HepG2 (cell line): ENCODE data around the gene CCL23. TPM values are rescaled to one million over a fixed set of nuclear protein-coding genes. Genes with fewer than 3 reads are reported as not detected.

Source experiments
- ATAC-seq: fragments of 200-7000 bp; cut with Tn5 transposase; 3 replicates; pipeline ENCODE4 v1.9.1; 2020; ENCODE audit warnings: mild to moderate bottlenecking, moderate library complexity
- Bru-seq: library from RNA; stranded (reverse); fragments of 400-500 nt; gene quantifications from one replicate; lab custom pipeline; 2021; lab: Mats Ljungman, UMichigan
- BruChase-seq, 2 experiments: library from RNA; stranded (reverse); fragments of 400-500 nt; gene quantifications; one replicate each; lab custom pipeline; 2021; lab: Mats Ljungman, UMichigan
- BruUV-seq: library from RNA; stranded (reverse); fragments of 400-500 nt; replicated peaks from 2 replicates; lab custom pipeline; 2021; lab: Mats Ljungman, UMichigan
- CTCF ChIA-PET: fragments of 300-600 bp; formaldehyde crosslinking; extraction: SDS; loops from one replicate; lab custom pipeline; 2021; ENCODE audit warnings: low total read pairs, inconsistent platforms, low intra/inter-chr PET ratio; lab: Yijun Ruan, JAX
- POLR2A ChIA-PET: fragments of 350-600 bp; sonication (Branson Sonifier 250); formaldehyde crosslinking; loops from one replicate; lab custom pipeline; 2020; ENCODE audit warnings: antibody characterized with exemption, inconsistent platforms; lab: Yijun Ruan, JAX
- DNase-seq: peaks from one replicate; pipeline ENCODE4 v3.0.0-alpha.2; 2015; ENCODE audit warnings: low spot score
- FAIRE-seq: peaks from 3 replicates; lab custom pipeline; 2011; peaks lifted over from hg19 to GRCh38; lab: Jason Lieb, UNC
- H2AFZ ChIP-seq: one replicate; pipeline ENCODE4 v1.6.1; 2011; ENCODE audit warnings: low read length, inconsistent platforms
- H3K27ac ChIP-seq: fragments of 300-600 bp; 3 replicates; pipeline ENCODE4 v1.8.0; 2011; ENCODE audit warnings: mixed run types, mild to moderate bottlenecking, mixed read lengths, low read length, inconsistent platforms; ENCODE audit not compliant: insufficient read depth; ENCODE audit errors: extremely low read length
- H3K27me3 ChIP-seq, 2 experiments: fragments of 200-600 bp in 1 of 2; 2 replicates in 1 of 2; 3 replicates in 1 of 2; pipeline versions ENCODE4 v1.6.0 to v1.8.0; 2011; ENCODE audit warnings: low read length in 2 of 2, mild to moderate bottlenecking in 2 of 2, moderate library complexity in 2 of 2, inconsistent platforms in 1 of 2; ENCODE audit not compliant: insufficient read depth in 2 of 2, control insufficient read depth in 1 of 2
- H3K36me3 ChIP-seq, 2 experiments: fragments of 200-600 bp in 1 of 2; replicated peaks in 1 of 2; 2 replicates in 1 of 2; 3 replicates in 1 of 2; pipeline versions ENCODE4 v1.5.1 to v1.8.0; 2011; ENCODE audit warnings: low read length in 2 of 2, inconsistent platforms in 1 of 2; ENCODE audit not compliant: insufficient read depth in 2 of 2, control insufficient read depth in 1 of 2
- H3K4me1 ChIP-seq: 2 replicates; pipeline ENCODE4 v1.5.1; 2012; ENCODE audit warnings: low read length, inconsistent platforms; ENCODE audit not compliant: insufficient read depth
- H3K4me2 ChIP-seq: 2 replicates; pipeline ENCODE4 v1.6.0; 2011; ENCODE audit warnings: low read depth, low read length, inconsistent platforms
- H3K4me3 ChIP-seq, 3 experiments: fragments of 200-600 bp in 1 of 3; sonication (generic), shearing (Covaris generic) in 1 of 3; replicated peaks in 1 of 3; 2 replicates each; pipeline ENCODE4 v1.5.1; 2011 to 2016; ENCODE audit warnings: low read length in 3 of 3, inconsistent platforms in 2 of 3, low read depth in 2 of 3, mild to moderate bottlenecking in 2 of 3, control low read depth in 1 of 3, mixed read lengths in 1 of 3; ENCODE audit not compliant: insufficient read depth in 1 of 3
- H3K79me2 ChIP-seq: one replicate; pipeline ENCODE4 v1.6.1; 2011; ENCODE audit warnings: low read length, inconsistent platforms; ENCODE audit not compliant: insufficient read depth
- H3K9ac ChIP-seq: 2 replicates; pipeline ENCODE4 v1.6.0; 2011; ENCODE audit warnings: mild to moderate bottlenecking, low read depth, low read length, inconsistent platforms; ENCODE audit not compliant: insufficient read depth
- H3K9me3 ChIP-seq: 2 replicates; pipeline ENCODE4 v1.5.1; 2012; ENCODE audit warnings: mild to moderate bottlenecking, low read length
- H4K20me1 ChIP-seq: 2 replicates; pipeline ENCODE4 v1.6.0; 2011; ENCODE audit warnings: inconsistent platforms, mild to moderate bottlenecking, low read length, moderate library complexity; ENCODE audit not compliant: insufficient read depth
- ATF4 ChIP-seq, 2 experiments: fragments of 450-650 bp in 1 of 2; sonication (generic) in 1 of 2; formaldehyde crosslinking; IDR thresholded peaks; 2 replicates each; pipeline versions ENCODE4 v1.5.0 to v1.8.0; 2020 to 2022; ENCODE audit warnings: mild to moderate bottlenecking in 1 of 2, missing genetic modification reagents in 1 of 2
- STAG1 ChIP-seq: sonication (generic); formaldehyde crosslinking; IDR thresholded peaks from 2 replicates; pipeline ENCODE4 v1.4.0; 2020; ENCODE audit warnings: missing genetic modification reagents
- WGBS: methylation state at CpG from one replicate; pipeline ENCODE4 v1.1.6; 2017; ENCODE audit warnings: low lambda C conversion rate; 5-methylcytosine and 5-hydroxymethylcytosine counted together
- in situ Hi-C: cut with HindIII; loops from 2 replicates; pipeline ENCODE4 v1.10.0; 2017; ENCODE audit warnings: low pct_unique_long_range_greater_than_20kb; ENCODE audit not compliant: extremely low pct_ligation_motif_present
- intact Hi-C: fragments of 100-400 bp; cut with micrococcal nuclease; formaldehyde crosslinking; loops from one replicate; pipeline ENCODE4 v1.10.0; 2022; ENCODE audit not compliant: unreplicated experiment
- long read RNA-seq, 2 experiments: library from RNA in 1 of 2; library from polyadenylated mRNA in 1 of 2; stranded (forward) in 1 of 2; unstranded in 1 of 2; transcript quantifications; one replicate each; pipeline ENCODE4 v2.0.0, GENCODE V29; 2019 to 2022
- polyA minus RNA-seq, 3 experiments: library from RNA; depleted of rRNA, polyadenylated mRNA; stranded (reverse); fragments of >200 nt; gene quantifications; 2 replicates each; pipeline ENCODE4 v1.2.3, GENCODE V29; 2011; ENCODE audit warnings: low replicate concordance in 1 of 3
- polyA plus RNA-seq, 8 experiments: library from polyadenylated mRNA; depleted of rRNA in 3 of 8; stranded (reverse) in 7 of 8; unstranded in 1 of 8; fragments of >200 nt; fragmentation: Illumina TruSeq in 4 of 8; extraction: Trizol in 4 of 8; gene quantifications; 2 replicates each; pipeline versions ENCODE4 v1.2.1 to v1.2.3, GENCODE V29; 2011 to 2016; ENCODE audit warnings: low read depth in 4 of 8, missing spikeins in 1 of 8, mixed read lengths in 1 of 8; ENCODE audit not compliant: insufficient read depth in 1 of 8
- total RNA-seq, 5 experiments: library from RNA; depleted of rRNA; stranded (reverse); fragments of >200 nt; fragmentation: Illumina TruSeq; extraction: Trizol; gene quantifications; 2 replicates each; pipeline ENCODE4 v1.2.3, GENCODE V29; 2016; ENCODE audit warnings: low read depth in 1 of 5
- TF ChIP-seq, protein P1 (sequence below): sonication (generic); formaldehyde crosslinking; IDR thresholded peaks from 2 replicates; pipeline ENCODE4 v1.5.0; 2020; ENCODE audit warnings: mild to moderate bottlenecking, missing genetic modification reagents, moderate library complexity

Gene CCL23, protein sequence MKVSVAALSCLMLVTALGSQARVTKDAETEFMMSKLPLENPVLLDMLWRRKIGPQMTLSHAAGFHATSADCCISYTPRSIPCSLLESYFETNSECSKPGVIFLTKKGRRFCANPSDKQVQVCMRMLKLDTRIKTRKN
- not detected in 2 replicates for total RNA-seq (2016; rRNA removed; fragmentation: Illumina TruSeq; extraction: Trizol)
- total RNA-seq (2016; cell fraction: cytosol; rRNA removed; fragmentation: Illumina TruSeq; extraction: Trizol; ENCODE audit: low read depth), result not detected in 2 replicates
- total RNA-seq (2016; cell fraction: insoluble cytoplasmic fraction; rRNA removed; fragmentation: Illumina TruSeq; extraction: Trizol), result not detected in 2 replicates
- total RNA-seq (2016; cell fraction: membrane; rRNA removed; fragmentation: Illumina TruSeq; extraction: Trizol), result not detected in 2 replicates
- not detected in 2 replicates for total RNA-seq (2016; cell fraction: nucleus; rRNA removed; fragmentation: Illumina TruSeq; extraction: Trizol)
- not detected in 2 replicates for polyA plus RNA-seq (2011; rRNA removed)
- not detected in 2 replicates for polyA plus RNA-seq (2011; cell fraction: cytosol; rRNA removed)
- polyA plus RNA-seq (2011; cell fraction: nucleus; rRNA removed), result not detected in 2 replicates
- polyA plus RNA-seq (2012), result 0.76 TPM in 1 of 2 replicates, not detected in the other
- polyA plus RNA-seq (2016; cell fraction: cytosol; fragmentation: Illumina TruSeq; extraction: Trizol; ENCODE audit: low read depth), result not detected in 2 replicates
- not detected in 2 replicates for polyA plus RNA-seq (2016; cell fraction: insoluble cytoplasmic fraction; fragmentation: Illumina TruSeq; extraction: Trizol; ENCODE audit: low read depth)
- not detected in 2 replicates for polyA plus RNA-seq (2016; cell fraction: membrane; fragmentation: Illumina TruSeq; extraction: Trizol; ENCODE audit: low read depth)
- not detected in 2 replicates for polyA plus RNA-seq (2016; cell fraction: nucleus; fragmentation: Illumina TruSeq; extraction: Trizol; ENCODE audit: insufficient read depth, low read depth)
- polyA minus RNA-seq (2011; rRNA and poly(A)+ RNA removed; ENCODE audit: low replicate concordance), result not detected in 2 replicates
- polyA minus RNA-seq (2011; cell fraction: cytosol; rRNA and poly(A)+ RNA removed), result not detected in 2 replicates
- not detected in 2 replicates for polyA minus RNA-seq (2011; cell fraction: nucleus; rRNA and poly(A)+ RNA removed)
- not detected for Bru-seq, nascent RNA
- not detected for BruChase-seq, experiment 1, labeled RNA remaining after a 6-hour chase
- not detected for BruChase-seq, experiment 2, labeled RNA remaining after a 2-hour chase
- long read RNA-seq, experiment 1, result 0 reads
- long read RNA-seq, experiment 2, result 0 reads

- Histone ChIP-seq H3K27me3 (no peaks in the 10 kb centered on the region; a peak in 1 of 5 replicates), H3K79me2 (no peaks in the 10 kb centered on the region), H4K20me1 (no peaks in the 10 kb centered on the region), H3K36me3 (no peaks in the 10 kb centered on the region), H3K4me3 (no peak within 1 kb of the TSS), H3K9me3 (no peaks in the 10 kb centered on the region), H3K4me2 (no peak within 1 kb of the TSS), H3K27ac (no peak within 1 kb of the TSS), H3K9ac (no peak within 1 kb of the TSS), H2AFZ (no peak within 1 kb of the TSS), H3K4me1 (peaks cover 8% of the 10 kb centered on the region; the same call in 1 of the 2 replicates)
- no peak for DNase-seq
- peak; percentile 86 for ATAC-seq
- POLR2A ChIA-PET, result interaction anchor here (0.7 kb wide), 1 partner anchor 48 kb away, joined by 5 read pairs; no protein-coding TSS in a partner anchor
- in situ Hi-C loops, result no loop called here
- BruUV-seq, result no TSS peak
- CTCF ChIA-PET, result no interaction called here
- intact Hi-C loops, result no loop called here
- TF ChIP-seq ATF4 (CRISPR knock-in tag; IDR thresholded peaks at IDR 0.05) (no peak), STAG1 (peak; percentile 11; the same call in 1 of the 2 replicates)
- TF ChIP-seq, protein P1, sequence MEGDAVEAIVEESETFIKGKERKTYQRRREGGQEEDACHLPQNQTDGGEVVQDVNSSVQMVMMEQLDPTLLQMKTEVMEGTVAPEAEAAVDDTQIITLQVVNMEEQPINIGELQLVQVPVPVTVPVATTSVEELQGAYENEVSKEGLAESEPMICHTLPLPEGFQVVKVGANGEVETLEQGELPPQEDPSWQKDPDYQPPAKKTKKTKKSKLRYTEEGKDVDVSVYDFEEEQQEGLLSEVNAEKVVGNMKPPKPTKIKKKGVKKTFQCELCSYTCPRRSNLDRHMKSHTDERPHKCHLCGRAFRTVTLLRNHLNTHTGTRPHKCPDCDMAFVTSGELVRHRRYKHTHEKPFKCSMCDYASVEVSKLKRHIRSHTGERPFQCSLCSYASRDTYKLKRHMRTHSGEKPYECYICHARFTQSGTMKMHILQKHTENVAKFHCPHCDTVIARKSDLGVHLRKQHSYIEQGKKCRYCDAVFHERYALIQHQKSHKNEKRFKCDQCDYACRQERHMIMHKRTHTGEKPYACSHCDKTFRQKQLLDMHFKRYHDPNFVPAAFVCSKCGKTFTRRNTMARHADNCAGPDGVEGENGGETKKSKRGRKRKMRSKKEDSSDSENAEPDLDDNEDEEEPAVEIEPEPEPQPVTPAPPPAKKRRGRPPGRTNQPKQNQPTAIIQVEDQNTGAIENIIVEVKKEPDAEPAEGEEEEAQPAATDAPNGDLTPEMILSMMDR (CRISPR knock-in tag), result peak; percentile 25; the same call in 1 of the 2 replicates
- FAIRE-seq, result no peak
- WGBS, result 26% methylated on average over 5 of the region's 6 CpGs
Observed at GRCh38 chr17:36017799-36018198, at the start of gene CCL23. CCL23 (minus strand) TSS chr17:36017972; CDS start chr17:36017897, 75 bp downstream.
